Esophagus muscularis mucosa (tissue), 4 donors: ENCODE results near the gene TMEM171. TPM values are rescaled to one million over a fixed set of nuclear protein-coding genes. Genes with fewer than 3 reads are reported as not detected.

Source experiments
- DNase-seq: peaks from one replicate; pipeline ENCODE4 v3.0.0-alpha.2; 2017; ENCODE audit errors: extremely low spot score
- H3K27ac ChIP-seq, 4 donors: fragments of 200-600 bp; sonication (generic); replicated peaks in 1 of 4; 1 replicate in 3 of 4; 2 replicates in 1 of 4; pipeline ENCODE4 v1.5.1; 2016 to 2019; ENCODE audit warnings: mild to moderate bottlenecking in 1 of 4
- H3K27me3 ChIP-seq, 4 donors: fragments of 200-600 bp; sonication (generic); one replicate each; pipeline versions ENCODE4 v1.5.1 to v1.6.0; 2016 to 2019
- H3K36me3 ChIP-seq, 4 donors: fragments of 200-600 bp; sonication (generic); one replicate each; pipeline ENCODE4 v1.5.1; 2016 to 2019
- H3K4me1 ChIP-seq, 4 donors: fragments of 200-600 bp; sonication (generic); one replicate each; pipeline ENCODE4 v1.5.1; 2016 to 2019
- H3K4me3 ChIP-seq, 4 donors: fragments of 200-600 bp; sonication (generic); 1 replicate in 2 of 4; 2 replicates in 2 of 4; pipeline ENCODE4 v1.5.1; 2016 to 2019; ENCODE audit warnings: mild to moderate bottlenecking in 4 of 4, moderate library complexity in 1 of 4
- H3K9me3 ChIP-seq, 4 donors: fragments of 200-600 bp; sonication (generic); 1 replicate in 3 of 4; 2 replicates in 1 of 4; pipeline ENCODE4 v1.5.1; 2016 to 2019
- EP300 ChIP-seq: sonication (generic); formaldehyde crosslinking; IDR thresholded peaks from one replicate; pipeline ENCODE4 v1.6.1; 2017; ENCODE audit warnings: antibody characterized with exemption
- POLR2A ChIP-seq: fragments of 450-650 bp; IDR thresholded peaks from one replicate; pipeline ENCODE4 v1.6.1; 2017; ENCODE audit warnings: antibody characterized with exemption, moderate library complexity, mild to moderate bottlenecking, low read depth
- POLR2AphosphoS5 ChIP-seq, 2 donors: sonication (generic); formaldehyde crosslinking; IDR thresholded peaks; one replicate each; pipeline ENCODE4 v1.6.1; 2017; ENCODE audit warnings: antibody characterized with exemption in 2 of 2
- WGBS: methylation state at CpG from one replicate; pipeline ENCODE4 v1.1.5; 2018; 5-methylcytosine and 5-hydroxymethylcytosine counted together
- intact Hi-C: fragments of 100-400 bp; cut with DNase I; formaldehyde crosslinking; loops from one replicate; pipeline ENCODE4 v1.15.1; 2023
- total RNA-seq, 4 donors: library from RNA; depleted of rRNA; stranded (reverse); fragments of >200 nt; gene quantifications; one replicate each; pipeline versions ENCODE4 v1.1.0 to v1.2.1, GENCODE V29; 2016
- TF ChIP-seq, protein P1 (sequence below), 3 experiments: fragments of 200-600 bp in 2 of 3; fragments of 450-650 bp in 1 of 3; sonication (generic) in 2 of 3; IDR thresholded peaks; one replicate each; pipeline ENCODE4 v1.5.1; 2017 to 2019; ENCODE audit warnings: antibody characterized with exemption in 3 of 3, mild to moderate bottlenecking in 2 of 3, moderate library complexity in 1 of 3

The TMEM171 gene
- total RNA-seq, 4 donors from 2014 or later = not detected

DNA sequence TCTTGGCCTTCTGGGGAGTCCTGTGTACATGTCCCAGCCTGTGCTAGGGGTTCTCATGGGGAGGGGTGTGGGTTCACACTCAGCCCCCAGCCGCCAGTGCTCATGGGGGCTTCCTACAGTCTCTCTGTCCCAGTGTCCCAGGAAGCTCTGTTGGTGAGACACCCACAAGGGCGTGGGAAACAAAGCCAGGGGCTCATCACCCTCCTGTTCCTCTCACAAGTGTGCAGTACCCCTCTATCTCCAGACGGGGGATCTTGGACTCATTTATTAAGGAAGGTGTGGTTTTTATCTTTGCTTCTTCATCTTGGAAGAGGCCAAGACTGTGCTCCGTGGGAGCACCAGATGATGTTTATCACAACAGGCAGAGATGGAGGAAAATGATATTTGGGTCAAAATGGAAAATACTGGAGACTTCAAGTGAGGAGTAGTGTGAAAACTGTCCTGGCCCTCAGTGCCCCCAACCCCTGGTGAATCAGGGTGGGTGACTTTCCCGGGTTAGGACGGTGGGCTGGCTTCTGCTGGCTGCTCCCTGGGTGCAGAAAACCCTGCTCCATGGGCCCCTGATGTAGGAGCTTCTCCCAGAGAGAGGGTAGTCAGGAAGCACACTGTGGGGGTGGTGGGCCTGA is 15.2 kb downstream of the TMEM171 start:
- H3K36me3 ChIP-seq = no peaks in the 10 kb centered on the region
- no peak overlapping the region for H3K4me3 ChIP-seq
- intact Hi-C loops = no loop called here
- peaks cover 0 to 25% (median 0%) of the 10 kb centered on the region in 4 donors for H3K27me3 ChIP-seq
- no peaks in the 10 kb centered on the region for H3K4me1 ChIP-seq
- no peak for DNase-seq
- no peaks in the 10 kb centered on the region for H3K9me3 ChIP-seq
- WGBS = 70% methylated on average over 4 of the region's 6 CpGs
- TF ChIP-seq POLR2AphosphoS5 (IDR thresholded peaks at IDR 0.05) (no peak), POLR2A (no peak), EP300 (no peak)
- TF ChIP-seq, protein P1, sequence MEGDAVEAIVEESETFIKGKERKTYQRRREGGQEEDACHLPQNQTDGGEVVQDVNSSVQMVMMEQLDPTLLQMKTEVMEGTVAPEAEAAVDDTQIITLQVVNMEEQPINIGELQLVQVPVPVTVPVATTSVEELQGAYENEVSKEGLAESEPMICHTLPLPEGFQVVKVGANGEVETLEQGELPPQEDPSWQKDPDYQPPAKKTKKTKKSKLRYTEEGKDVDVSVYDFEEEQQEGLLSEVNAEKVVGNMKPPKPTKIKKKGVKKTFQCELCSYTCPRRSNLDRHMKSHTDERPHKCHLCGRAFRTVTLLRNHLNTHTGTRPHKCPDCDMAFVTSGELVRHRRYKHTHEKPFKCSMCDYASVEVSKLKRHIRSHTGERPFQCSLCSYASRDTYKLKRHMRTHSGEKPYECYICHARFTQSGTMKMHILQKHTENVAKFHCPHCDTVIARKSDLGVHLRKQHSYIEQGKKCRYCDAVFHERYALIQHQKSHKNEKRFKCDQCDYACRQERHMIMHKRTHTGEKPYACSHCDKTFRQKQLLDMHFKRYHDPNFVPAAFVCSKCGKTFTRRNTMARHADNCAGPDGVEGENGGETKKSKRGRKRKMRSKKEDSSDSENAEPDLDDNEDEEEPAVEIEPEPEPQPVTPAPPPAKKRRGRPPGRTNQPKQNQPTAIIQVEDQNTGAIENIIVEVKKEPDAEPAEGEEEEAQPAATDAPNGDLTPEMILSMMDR (IDR thresholded peaks at IDR 0.05) = peak in 1 of 3 experiments; percentile 26
- H3K27ac ChIP-seq = no peak overlapping the region

DNA sequence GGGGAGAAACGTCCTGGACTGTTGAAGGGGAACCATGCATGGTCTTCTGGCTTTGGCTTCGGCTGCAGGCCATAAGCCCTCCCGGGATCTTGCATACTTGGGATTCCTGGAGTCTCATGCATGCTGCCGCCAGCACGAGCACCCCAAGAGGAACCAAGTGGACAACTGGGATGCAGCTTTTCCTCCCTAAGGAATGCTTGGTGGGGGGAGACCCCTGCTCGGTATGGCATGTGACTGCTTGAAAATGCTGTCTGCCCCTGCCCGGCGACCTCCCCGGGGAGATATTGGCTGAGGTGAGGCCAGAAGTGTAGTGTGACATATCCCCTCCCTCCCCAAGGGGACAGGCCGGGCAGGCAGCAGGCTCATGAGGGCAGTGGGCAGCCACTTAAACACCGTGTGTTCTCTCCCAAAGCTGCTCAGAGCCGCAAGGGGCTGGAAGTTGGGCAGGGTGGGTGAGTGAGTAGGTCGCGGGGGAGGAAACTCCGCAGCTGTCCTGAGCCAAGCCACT is 15.7 kb downstream of the TMEM171 start:
- no peaks in the 10 kb centered on the region for H3K36me3 ChIP-seq
- TF ChIP-seq POLR2AphosphoS5 (IDR thresholded peaks at IDR 0.05) (no peak), POLR2A (no peak), EP300 (no peak)
- TF ChIP-seq, protein P1 (IDR thresholded peaks at IDR 0.05) = no peak
- intact Hi-C loops = no loop called here
- H3K4me1 ChIP-seq = no peaks in the 10 kb centered on the region
- peaks cover 0 to 25% (median 0%) of the 10 kb centered on the region in 4 donors for H3K27me3 ChIP-seq
- H3K27ac ChIP-seq = no peak overlapping the region
- no peak for DNase-seq
- no peak overlapping the region for H3K4me3 ChIP-seq
- H3K9me3 ChIP-seq = no peaks in the 10 kb centered on the region
- WGBS = 68% methylated on average over 11 of the region's 15 CpGs

DNA sequence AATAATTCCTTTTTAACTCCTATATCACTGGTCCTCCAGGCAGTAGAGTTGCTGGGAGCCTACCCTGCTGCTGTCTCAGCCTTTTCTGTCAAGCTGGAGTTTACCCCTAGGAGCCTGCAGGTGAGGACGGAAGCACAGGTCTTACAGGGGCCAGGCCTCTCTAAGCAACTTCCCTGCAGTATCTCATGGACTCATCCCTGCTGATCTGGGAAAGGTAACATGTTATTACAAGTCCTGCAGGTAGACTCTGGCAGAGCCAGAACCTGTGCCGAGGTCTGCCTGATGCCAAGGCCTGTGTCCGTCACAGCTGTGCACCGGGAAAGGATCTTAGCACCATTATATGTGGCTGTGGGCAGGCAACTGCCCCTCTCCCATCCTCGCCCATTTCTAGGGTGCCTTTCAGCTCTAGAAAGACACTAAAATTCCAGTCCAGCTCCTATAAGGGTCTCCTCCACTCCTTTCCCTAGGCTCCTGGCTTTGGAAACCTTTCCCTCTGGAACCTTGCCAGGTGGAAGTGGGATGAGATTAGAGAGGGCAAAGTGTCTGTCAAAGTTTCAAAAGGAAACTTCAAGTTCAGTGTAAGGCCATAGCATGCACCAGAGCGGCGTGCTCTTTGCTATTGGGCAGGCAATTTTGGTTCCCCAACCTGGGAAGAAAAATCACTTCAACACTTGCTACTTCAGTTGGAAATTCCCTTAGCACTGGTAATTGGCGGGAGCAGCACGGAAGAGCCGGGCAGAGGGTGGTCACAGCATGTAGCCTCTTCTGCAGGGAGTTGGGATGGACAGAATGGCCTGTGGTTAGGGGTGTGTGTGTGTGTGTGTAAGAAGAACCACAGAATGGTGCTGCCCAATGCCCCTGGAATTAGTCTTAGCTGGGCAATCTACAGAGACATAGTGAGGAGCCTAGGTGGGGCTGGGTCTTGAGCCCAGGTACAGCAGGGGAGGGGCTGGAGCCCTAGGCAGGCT is 17.5 kb downstream of the TMEM171 start:
- intact Hi-C loops = no loop called here
- Histone ChIP-seq H3K4me1 (no peaks in the 10 kb centered on the region), H3K27me3 (peaks cover 0 to 25% (median 0%) of the 10 kb centered on the region in 4 donors), H3K36me3 (no peaks in the 10 kb centered on the region), H3K4me3 (no peak overlapping the region), H3K27ac (no peak overlapping the region), H3K9me3 (no peaks in the 10 kb centered on the region)
- TF ChIP-seq, protein P1 (IDR thresholded peaks at IDR 0.05) = no peak
- TF ChIP-seq EP300 = no peak
- no peak for TF ChIP-seq POLR2A
- no peak for TF ChIP-seq POLR2AphosphoS5 (IDR thresholded peaks at IDR 0.05)
- DNase-seq = no peak
- WGBS = 85% methylated on average over 10 of the region's 10 CpGs

DNA sequence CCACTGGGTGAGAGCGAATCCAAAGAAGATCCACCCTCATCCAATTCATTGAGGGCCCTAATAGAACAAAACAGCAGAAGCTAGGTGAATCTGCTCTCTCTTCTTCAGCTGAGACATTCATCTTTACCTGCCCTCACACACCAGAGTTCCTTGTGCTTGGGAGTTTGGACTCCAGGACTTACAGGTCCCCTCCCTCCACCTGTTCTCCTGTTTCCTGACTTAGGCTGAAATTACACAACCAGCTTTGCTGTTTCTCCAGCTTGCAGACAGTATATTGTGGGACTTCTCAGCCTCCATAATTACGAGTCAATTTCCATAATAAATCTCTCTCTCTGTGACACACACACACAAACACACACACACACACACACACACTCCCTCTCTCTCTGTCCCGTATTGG is 19.1 kb downstream of the TMEM171 start:
- Histone ChIP-seq H3K9me3 (no peaks in the 10 kb centered on the region), H3K27ac (no peak overlapping the region), H3K4me3 (no peak overlapping the region), H3K4me1 (no peaks in the 10 kb centered on the region), H3K27me3 (peaks cover 0 to 25% (median 0%) of the 10 kb centered on the region in 4 donors), H3K36me3 (no peaks in the 10 kb centered on the region)
- TF ChIP-seq, protein P1 (IDR thresholded peaks at IDR 0.05) = no peak
- no peak for TF ChIP-seq EP300
- no peak for TF ChIP-seq POLR2AphosphoS5 (IDR thresholded peaks at IDR 0.05)
- no peak for TF ChIP-seq POLR2A
- WGBS = 76% methylated on average over 3 of the region's 3 CpGs
- DNase-seq = no peak
- intact Hi-C loops = no loop called here
